ENCODE data around the gene SH3D21. TPM values are rescaled to one million over a fixed set of nuclear protein-coding genes. Genes with fewer than 3 reads are reported as not detected.
A peak's percentile ranks its signal among the peaks of the same experiment; 100 is the strongest.

SH3D21 gene
- total RNA-seq, 2 donors from 2014 or later: 14.7 to 15.5 TPM

- no peaks in the 10 kb centered on the region for H3K9me3 Mint-ChIP-seq
- H3K4me3 ChIP-seq (ENCODE audit: low read length): peak overlapping the region; percentile 89
- peak overlapping the region; percentile 41 for H3K9ac ChIP-seq (ENCODE audit: extremely low read depth, low read length, poor library complexity, severe bottlenecking)
- no peak for TF ChIP-seq CTCF (conservative IDR thresholded peaks at IDR 0.05)
- H3K27me3 ChIP-seq (ENCODE audit: control insufficient read depth, insufficient read depth, low read length, poor library complexity, severe bottlenecking): no peaks in the 10 kb centered on the region
- peaks cover 34% of the 10 kb centered on the region for H3K36me3 ChIP-seq (ENCODE audit: control insufficient read depth, insufficient read depth, low read length)
- peaks cover 44% of the 10 kb centered on the region for H3K36me3 Mint-ChIP-seq (ENCODE audit: low read depth)
- peaks cover 4% of the 10 kb centered on the region for H3K4me1 Mint-ChIP-seq
- H3K4me1 ChIP-seq (ENCODE audit: control insufficient read depth, insufficient read depth, low read length): peaks cover 5% of the 10 kb centered on the region
- H3K27ac ChIP-seq (ENCODE audit: low read depth, low read length): no peak overlapping the region
- H3K9me3 ChIP-seq (ENCODE audit: control insufficient read depth, low read length): no peaks in the 10 kb centered on the region
- H3K27me3 Mint-ChIP-seq (ENCODE audit: insufficient read depth): peaks cover 2% of the 10 kb centered on the region
- H3K27ac Mint-ChIP-seq: no peak overlapping the region
- WGBS, 2 experiments (ENCODE audit: insufficient coverage in 1 of 2, insufficient read length in 1 of 2): 87 to 90% methylated on average over 8 to 9 of the region's 10 CpGs
- DNase-seq: no peak
- peak overlapping the region; percentile 71 for H3K4me3 Mint-ChIP-seq
Measured at GRCh38 chr1:36307601-36308330, 1.6 kb downstream of the SH3D21 start.

GRCh38 chr1:36309397-36309796 is 3.2 kb downstream of the SH3D21 start:
- peaks cover 4% of the 10 kb centered on the region for H3K4me1 Mint-ChIP-seq
- H3K27me3 Mint-ChIP-seq (ENCODE audit: insufficient read depth): peaks cover 2% of the 10 kb centered on the region
- H3K36me3 ChIP-seq (ENCODE audit: control insufficient read depth, insufficient read depth, low read length): peaks cover 21% of the 10 kb centered on the region
- 91 to 96% methylated on average over 6 to 7 of the region's 7 CpGs for WGBS, 2 experiments (ENCODE audit: insufficient coverage in 1 of 2, insufficient read length in 1 of 2)
- H3K36me3 Mint-ChIP-seq (ENCODE audit: low read depth): peaks cover 37% of the 10 kb centered on the region
- H3K27ac Mint-ChIP-seq: no peak overlapping the region
- no peak for DNase-seq
- no peak overlapping the region for H3K9ac ChIP-seq (ENCODE audit: extremely low read depth, low read length, poor library complexity, severe bottlenecking)
- no peaks in the 10 kb centered on the region for H3K9me3 Mint-ChIP-seq
- TF ChIP-seq CTCF (conservative IDR thresholded peaks at IDR 0.05): no peak
- no peaks in the 10 kb centered on the region for H3K9me3 ChIP-seq (ENCODE audit: control insufficient read depth, low read length)
- no peak overlapping the region for H3K27ac ChIP-seq (ENCODE audit: low read depth, low read length)
- H3K4me3 ChIP-seq (ENCODE audit: low read length): no peak overlapping the region
- H3K27me3 ChIP-seq (ENCODE audit: control insufficient read depth, insufficient read depth, low read length, poor library complexity, severe bottlenecking): no peaks in the 10 kb centered on the region
- no peak overlapping the region for H3K4me3 Mint-ChIP-seq
- H3K4me1 ChIP-seq (ENCODE audit: control insufficient read depth, insufficient read depth, low read length): peaks cover 5% of the 10 kb centered on the region

- Mint-ChIP-seq H3K9me3 (no peaks in the 10 kb centered on the region), H3K4me3 (peak overlapping the region; percentile 60), H3K36me3 (ENCODE audit: low read depth) (peaks cover 13% of the 10 kb centered on the region), H3K27me3 (ENCODE audit: insufficient read depth) (peaks cover 37% of the 10 kb centered on the region), H3K27ac (peak overlapping the region; percentile 71), H3K4me1 (peaks cover 9% of the 10 kb centered on the region)
- H3K27ac ChIP-seq (ENCODE audit: low read depth, low read length): no peak overlapping the region
- no peaks in the 10 kb centered on the region for H3K36me3 ChIP-seq (ENCODE audit: control insufficient read depth, insufficient read depth, low read length)
- H3K4me1 ChIP-seq (ENCODE audit: control insufficient read depth, insufficient read depth, low read length): peaks cover 3% of the 10 kb centered on the region
- H3K4me3 ChIP-seq (ENCODE audit: low read length): no peak overlapping the region
- H3K9ac ChIP-seq (ENCODE audit: extremely low read depth, low read length, poor library complexity, severe bottlenecking): no peak overlapping the region
- no peaks in the 10 kb centered on the region for H3K9me3 ChIP-seq (ENCODE audit: control insufficient read depth, low read length)
- WGBS, 2 experiments (ENCODE audit: insufficient coverage in 1 of 2, insufficient read length in 1 of 2): 74 to 83% methylated on average over 15 to 16 of the region's 16 CpGs
- TF ChIP-seq CTCF (conservative IDR thresholded peaks at IDR 0.05): no peak
- no peak for DNase-seq
- H3K27me3 ChIP-seq (ENCODE audit: control insufficient read depth, insufficient read depth, low read length, poor library complexity, severe bottlenecking): peaks cover 10% of the 10 kb centered on the region
Measured at GRCh38 chr1:36320291-36320761, 14.2 kb downstream of the SH3D21 start.
